DMS 273 (cell line): Measurements from ENCODE around the gene PPIP5K1.
A peak's percentile ranks its signal among the peaks of the same experiment; 100 is the strongest.
"Not testable (repeated sequence)": the region's sequence is repeated elsewhere in the genome, so short reads cannot be mapped to it uniquely, and the experiment has no call there.

Experiments
- DNase-seq: peaks from one replicate; lab custom pipeline; 2025; ENCODE audit not compliant: unreplicated experiment; lab: John Stamatoyannopoulos, UW

Gene PPIP5K1

DNA sequence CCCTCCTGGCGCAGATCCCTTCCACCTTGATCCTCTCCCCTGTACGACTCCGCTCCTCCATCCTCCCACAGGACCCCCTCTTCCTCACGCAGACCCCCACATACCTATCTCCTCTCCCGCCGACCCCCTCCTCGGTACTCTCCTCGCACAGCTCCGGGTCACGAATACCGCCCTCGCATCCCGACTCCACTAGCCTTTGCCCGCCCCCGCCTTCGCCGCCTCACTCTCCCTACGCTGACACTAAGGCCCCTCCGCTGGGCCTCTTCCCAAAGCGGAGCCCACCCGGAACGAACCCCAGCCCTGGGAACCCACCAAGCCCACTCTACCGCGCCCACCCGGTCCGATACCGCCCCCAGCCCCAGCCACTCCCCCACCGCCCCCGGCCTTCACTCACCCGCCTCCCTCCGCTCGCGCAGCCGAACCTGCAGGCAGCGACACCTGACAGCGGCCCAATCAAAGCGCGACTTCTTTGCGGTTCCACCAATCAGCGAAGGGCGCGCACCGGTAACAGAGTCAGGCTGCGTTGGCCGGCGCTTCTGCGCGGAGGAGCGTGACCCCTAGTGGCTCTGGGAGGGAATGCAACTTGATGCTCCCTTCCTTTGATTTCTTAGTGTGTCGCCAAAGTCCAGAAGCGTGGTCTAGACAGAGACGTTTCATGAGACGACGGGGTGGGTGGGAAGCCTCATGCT is at the start of gene PPIP5K1:
PPIP5K1 (minus strand) TSS at position 431 of the 689 bp plus-strand sequence. CDS start 5,704 bp downstream, outside the sequence.
- not testable (repeated sequence) for DNase-seq

DNA sequence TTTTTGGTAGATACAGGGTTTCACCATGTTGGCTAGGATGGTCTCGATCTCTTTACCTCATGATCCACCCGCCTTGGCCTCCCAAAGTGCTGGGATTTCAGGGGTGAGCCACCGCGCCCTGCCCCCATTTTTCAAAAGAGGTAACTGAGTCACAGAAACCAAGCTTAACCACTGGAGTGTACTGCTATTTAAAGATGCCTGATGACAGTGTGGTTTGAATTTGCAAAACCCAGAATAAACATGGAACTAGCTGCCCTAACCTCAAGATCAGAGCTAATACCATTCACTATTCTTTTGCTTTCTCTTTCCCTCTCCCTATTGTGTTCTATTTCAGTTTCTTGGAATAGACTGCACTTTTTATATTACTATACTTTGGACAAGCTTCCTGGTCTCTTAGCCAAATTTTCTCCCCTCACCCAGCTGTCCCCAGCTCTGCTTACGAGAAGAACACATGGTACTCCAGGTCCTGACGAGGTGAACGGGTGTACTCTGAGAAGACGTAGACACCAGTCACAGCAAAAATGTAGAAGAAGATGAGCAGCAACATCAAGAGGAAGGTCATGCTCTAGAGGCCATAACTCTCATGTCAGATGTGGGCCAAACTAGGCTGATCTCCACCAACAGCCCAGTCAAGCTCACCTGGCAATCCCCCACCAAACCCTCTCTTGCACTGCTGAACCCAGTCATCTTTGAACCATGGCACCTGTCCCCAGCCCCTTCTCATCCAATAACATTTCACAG is 48.6 kb upstream of the PPIP5K1 start:
- DNase-seq = not testable (repeated sequence)

DNA sequence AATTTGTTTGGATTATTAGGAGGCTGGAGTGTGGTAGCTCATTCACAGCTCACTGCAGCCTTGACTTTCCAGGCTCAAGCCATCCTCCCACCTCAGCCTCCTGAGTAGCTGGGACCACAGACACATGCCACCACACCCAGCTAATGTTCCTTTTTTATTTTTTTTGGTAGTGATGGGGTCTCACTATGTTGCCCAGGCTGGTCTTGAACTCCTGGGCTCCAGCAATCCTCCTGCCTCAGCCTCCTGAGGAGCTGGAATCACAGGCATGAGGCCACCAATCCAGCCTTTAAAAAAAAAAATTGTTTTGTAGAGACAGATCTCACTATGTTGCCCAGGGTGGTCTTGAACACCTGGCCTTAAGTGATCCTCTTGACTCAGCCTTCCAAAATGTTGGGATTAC is 36.9 kb upstream of the PPIP5K1 start:
- DNase-seq = not testable (repeated sequence)

DNA sequence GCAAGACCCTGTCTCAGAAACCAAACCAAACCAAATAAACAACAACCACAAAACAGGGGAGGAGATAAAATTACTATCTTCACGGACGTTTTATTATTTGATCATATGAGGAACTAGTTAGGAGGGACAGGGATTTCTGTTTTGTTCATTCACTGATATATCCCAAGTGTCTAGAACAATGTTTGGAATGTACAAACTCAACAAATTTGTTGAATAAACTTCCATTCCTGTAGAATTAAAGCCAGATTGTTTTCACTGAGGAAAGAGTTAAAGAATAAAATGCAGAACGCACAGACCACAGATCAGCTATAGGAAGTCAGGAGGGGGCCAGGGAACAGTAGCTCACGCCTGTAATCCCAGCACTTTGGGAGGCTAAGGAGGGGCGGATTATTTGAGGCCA is 35.1 kb upstream of the PPIP5K1 start:
- DNase-seq = no peak

DNA sequence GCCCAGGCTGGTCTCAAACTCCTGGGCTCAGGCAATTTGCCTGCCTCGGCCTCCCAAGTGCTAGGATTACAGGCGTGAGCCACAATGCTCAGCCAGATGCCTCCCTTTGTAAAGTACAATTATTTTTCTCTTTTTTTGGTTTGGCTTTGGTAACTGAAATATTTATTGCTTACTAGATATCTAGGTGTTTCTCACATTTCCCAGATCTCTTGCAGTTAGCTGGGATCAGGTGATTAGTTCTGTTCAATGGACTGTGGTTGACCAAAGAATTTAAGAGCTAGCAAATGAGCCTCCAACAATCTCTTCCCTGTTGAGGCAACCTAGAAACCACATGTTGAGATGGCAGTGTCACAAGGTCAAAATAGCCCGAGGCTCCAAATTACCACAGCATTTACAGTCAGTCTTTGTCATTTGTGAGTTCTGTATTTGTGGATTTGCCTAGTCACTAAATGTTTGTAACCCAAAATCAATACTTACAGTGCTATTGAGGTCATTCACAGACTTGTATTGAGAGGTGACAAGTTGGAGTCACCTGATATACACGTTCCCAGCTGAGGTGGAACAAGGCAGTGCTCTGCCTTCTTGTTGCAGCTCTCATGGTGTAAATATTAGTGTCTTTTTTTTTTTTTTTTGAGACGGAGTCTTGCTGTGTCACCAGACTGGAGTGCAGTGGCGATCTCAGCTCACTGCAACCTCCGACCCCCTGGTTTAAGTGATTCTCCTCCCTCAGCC is 32.2 kb upstream of the PPIP5K1 start:
- DNase-seq = not testable (repeated sequence)

DNA sequence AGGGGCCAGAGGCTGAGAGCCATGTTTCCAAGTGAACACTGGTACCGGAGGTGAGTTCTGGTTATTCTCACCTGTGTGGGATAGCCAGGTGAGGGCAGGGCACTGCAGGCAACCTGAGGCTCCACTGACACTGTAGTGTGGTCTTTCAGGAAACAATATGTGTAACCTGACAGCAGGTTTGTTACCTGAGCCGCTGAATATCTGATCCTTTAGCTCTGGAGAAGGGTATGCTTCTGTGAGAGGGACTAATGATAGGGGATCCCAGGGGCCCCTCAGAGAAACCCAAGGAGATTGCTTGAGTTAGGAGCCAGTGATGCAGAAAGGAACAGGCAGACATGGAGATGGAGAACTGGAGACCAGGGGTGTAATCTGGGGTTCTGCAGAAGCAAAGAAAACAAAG is 28.7 kb upstream of the PPIP5K1 start, which contains the start of gene STRC:
STRC (minus strand) TSS at position 101 of the 400 bp plus-strand sequence; CDS start at position 23, 78 bp downstream.
- not testable (repeated sequence) for DNase-seq

DNA sequence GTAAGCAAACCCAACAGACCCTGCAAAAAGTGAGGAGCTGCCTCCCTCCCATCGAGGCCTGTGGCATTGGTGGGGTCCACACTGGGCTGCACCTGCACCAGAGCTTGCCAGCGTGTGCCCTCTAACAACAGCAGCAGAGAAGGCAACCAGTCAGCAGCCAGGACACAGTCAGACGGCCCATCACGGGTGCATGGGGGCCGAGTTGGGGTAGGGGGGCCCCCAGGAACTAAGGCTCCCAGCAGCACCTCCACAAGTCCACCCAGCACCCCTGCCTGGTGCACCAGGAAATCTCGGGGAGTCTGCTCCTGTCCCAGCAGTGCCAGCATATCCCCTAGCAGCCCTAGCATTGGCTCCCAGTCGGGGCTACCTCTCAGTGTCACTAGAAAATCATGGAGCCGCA is 27.7 kb upstream of the PPIP5K1 start:
- not testable (repeated sequence) for DNase-seq

DNA sequence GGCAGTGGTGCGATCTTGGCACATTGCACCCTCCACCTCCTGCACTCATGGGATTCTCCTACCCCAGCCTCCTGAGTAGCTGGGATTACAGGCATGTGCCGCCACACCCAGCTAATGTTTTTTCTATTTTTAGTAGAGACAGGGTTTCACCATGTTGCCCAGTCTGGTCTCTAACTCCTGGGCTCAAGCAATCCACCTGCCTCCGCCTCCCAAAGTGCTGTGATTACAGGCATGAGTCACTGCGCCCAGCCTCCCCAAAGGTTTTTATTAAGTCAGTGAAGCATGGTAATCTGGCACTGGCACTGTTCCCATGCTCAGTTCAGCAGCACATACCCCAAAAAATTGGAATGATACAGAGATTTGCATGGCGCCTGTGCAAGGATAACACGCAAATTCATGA is 12.2 kb upstream of the PPIP5K1 start:
- peak; percentile 60 for DNase-seq

DNA sequence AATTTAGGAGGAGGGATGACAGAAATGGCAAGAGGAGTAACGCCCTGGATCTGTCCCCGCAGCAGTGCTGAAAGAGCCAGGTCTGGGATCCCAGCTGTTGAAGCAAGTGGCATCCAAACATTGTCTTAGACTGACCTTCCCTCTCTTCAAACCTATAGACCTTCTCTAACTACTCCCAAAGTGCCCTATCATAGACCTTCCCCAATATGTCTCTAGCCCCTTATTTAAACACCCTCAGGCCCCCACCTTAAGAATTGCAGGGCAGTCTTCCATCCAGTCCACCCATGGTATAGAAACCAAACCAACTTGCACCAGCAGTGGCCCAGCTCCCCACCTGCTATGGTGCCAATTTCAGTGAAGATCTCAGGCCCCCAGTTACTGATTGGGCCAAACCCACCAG is 10.2 kb upstream of the PPIP5K1 start:
- DNase-seq = not testable (repeated sequence)

DNA sequence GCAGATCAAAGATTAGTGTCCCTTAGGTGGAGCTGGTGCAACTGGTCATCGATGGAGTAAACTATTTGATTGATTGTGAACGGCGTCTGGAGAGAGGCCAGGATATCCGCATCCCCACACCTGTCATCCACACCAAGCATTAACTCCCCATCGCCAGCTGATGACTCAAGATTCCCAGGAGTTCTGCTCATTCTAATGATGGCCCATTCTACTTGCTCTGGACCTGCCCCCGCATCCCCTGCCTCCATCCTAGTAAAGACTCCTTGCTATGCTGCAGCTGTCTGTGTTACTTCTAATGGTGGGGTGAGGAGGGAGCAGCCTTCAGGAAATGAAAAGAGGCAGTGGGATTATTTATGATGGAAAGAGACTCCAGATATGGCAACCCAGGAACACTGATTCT is 9.1 kb upstream of the PPIP5K1 start:
- DNase-seq = not testable (repeated sequence)

DNA sequence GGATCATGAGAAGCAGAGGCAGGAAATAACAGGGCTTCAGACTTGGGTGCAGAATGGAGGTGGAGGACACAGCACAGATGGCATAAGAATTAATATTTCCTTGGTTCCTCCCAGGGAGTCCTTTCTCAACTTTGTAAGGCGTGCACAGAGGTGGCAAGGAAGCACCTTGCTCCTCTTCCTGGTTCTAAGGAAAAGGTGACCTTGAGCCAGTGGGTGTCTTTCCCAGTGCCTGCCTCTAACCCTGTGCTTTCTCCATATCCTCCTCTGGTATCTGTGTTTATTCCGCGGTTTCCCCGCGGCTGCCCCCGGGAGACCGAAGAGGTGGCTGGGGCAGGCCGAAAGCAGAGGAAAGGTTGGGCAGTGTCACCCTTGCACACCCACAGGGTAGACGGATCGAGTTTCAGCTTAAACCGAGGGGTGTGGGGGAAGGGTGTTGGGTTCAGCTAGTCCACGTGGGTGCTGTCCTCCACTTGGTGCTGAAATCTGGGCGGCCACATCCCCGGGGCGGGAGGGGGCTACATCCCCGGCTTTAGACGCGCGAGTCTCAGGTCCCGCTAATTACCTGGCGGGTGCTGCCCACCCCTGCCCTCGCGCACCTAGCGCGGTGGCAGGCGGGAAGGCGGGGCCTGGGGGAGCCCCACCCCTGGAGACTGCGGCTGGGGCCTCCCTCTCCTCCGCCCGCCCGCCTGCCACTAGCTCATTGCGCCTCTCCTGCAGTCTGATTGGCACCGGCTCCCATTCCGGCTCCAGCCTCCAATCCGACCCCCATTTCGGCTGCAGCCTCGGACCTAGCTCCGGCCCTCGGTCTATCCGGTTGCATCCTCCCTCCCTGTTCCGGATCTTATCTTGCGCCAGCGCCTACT is 3.6 kb upstream of the PPIP5K1 start, which contains the start of gene CKMT1B:
CKMT1B (plus strand) TSS at position 700 of the 863 bp plus-strand sequence. CDS start 192 bp downstream, outside the sequence.
- DNase-seq = not testable (repeated sequence)

DNA sequence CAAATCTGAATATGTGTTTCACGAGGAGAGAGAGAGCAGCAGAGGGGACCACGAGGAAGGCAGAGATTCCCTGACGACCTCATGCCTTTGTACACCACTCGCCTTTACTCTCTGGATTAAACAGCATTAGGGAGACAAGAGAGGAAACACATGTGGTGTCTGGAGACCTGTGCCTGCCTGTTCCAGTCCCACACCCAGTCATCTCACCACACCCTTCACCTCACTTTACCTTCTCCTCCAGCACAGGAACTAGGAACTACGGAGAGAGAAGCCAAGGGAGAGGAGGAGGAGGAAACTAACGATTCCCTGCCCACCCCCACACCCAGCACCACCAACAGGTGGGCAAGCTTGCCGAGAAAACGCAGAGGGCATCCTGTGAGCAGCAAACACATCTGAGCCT is 2.8 kb upstream of the PPIP5K1 start:
- DNase-seq = not testable (repeated sequence)

DNA sequence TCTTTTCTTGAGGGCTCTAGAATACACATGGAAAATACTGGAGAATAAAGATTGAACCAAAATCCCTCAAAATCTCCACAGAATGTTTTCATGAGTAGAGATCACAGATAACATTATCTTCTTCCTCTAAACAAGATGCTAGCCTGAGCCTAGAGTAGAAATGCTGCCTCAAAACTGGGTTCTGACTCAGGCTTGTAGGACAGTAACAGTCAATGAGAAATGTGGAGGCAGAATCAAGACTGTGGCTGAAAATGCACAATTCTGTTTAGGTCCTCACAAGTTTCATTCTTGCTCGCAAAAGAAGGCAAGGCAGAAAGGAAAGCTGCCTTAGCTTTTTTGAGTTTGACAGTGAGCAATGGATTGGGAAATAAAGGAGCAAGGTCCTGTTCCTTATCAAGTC is 15.4 kb downstream of the PPIP5K1 start:
- not testable (repeated sequence) for DNase-seq

DNA sequence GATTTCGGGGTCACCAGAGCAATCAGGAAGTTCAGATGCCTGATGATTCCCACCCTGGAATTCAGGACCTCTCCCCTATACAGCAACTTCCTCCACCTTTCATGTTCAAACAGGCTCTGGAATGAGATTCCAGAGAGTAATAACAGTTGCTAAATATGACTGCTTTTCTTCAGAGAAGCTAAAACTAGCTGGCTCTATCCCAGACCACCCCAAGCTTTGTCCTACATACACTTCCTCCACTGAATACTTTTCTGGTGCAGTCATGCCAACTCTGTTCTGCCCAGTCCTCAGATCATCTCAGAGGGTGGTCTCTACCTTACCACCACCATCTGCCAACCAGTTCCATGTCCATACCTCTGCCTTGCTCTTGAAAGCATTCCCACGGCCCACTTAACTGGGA is 23.4 kb downstream of the PPIP5K1 start:
- DNase-seq = not testable (repeated sequence)

DNA sequence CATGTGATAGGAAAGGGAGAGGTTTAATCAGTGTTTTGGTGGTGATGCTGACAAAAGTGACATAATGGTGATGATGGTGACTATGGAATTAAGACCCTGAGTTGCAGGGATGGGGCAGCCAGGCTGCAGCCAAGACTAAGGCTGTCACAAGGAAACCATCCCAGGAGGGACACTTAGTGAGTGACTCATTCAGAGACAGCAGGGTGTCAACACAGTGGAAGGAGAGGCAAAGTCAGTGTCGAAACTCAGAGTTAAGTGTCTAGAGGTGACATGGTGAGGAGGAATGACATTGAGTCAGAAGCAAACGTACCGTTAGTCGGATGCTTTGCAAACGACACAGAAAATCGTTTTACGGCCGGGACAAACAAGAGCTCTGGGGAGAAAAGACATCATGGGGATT is 26.2 kb downstream of the PPIP5K1 start:
- DNase-seq = not testable (repeated sequence)

DNA sequence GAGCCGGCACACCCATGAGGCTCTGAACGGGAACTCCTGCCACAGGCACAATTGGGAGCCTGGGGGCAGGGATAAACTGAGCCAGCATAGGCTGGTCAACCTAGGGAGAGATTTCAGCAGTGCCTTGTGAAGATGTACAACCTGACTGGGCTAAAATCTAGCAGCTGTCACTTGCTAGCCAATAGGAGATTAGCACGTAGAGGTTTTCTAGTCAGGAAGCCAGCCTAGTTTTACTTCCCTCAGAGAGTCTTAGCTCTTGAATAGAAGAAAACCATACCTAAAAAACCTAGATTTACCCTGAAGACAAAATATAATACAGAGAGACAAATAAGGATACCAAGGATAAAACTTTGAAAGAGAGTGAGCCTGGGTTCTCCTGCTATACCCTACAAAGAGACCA is 27.3 kb downstream of the PPIP5K1 start:
- not testable (repeated sequence) for DNase-seq

DNA sequence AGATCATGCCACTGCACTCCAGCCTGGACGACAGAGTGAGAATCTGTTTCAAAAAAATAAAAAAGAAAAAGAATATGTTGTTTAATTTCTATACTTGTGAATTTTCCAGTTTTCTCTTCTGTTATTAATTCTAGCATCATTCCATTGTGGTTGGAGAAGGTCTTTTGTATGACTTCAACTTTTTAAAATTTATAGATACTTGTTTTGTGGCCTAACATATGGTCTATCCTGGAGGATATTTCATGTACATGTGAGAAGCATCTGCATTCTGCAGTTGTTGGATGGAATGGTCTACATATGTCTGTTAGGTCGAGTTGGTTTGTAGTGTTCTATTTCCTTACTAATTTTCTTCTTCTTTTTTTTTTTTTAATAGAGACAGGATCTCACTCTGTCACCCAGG is 37.0 kb downstream of the PPIP5K1 start:
- no peak for DNase-seq

DNA sequence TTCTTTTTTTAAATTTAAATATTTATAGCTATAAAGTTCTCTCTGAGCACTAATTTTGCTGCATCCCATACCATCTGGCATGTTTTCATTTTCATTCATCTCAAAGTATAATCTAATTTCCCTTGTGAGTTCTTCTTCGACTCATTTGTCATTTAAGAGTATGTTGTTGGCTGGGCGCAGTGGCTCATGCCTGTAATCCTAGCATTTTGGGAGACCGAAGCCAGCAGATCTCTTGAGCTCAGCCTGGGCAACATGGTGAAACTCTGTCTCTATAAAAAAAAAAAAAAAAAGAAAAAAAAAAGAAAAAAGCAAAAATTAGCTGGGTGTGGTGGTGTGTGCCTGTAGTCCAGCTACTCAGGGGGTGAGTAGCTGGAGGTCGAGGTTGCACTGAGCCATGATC is 37.8 kb downstream of the PPIP5K1 start:
- DNase-seq = no peak

DNA sequence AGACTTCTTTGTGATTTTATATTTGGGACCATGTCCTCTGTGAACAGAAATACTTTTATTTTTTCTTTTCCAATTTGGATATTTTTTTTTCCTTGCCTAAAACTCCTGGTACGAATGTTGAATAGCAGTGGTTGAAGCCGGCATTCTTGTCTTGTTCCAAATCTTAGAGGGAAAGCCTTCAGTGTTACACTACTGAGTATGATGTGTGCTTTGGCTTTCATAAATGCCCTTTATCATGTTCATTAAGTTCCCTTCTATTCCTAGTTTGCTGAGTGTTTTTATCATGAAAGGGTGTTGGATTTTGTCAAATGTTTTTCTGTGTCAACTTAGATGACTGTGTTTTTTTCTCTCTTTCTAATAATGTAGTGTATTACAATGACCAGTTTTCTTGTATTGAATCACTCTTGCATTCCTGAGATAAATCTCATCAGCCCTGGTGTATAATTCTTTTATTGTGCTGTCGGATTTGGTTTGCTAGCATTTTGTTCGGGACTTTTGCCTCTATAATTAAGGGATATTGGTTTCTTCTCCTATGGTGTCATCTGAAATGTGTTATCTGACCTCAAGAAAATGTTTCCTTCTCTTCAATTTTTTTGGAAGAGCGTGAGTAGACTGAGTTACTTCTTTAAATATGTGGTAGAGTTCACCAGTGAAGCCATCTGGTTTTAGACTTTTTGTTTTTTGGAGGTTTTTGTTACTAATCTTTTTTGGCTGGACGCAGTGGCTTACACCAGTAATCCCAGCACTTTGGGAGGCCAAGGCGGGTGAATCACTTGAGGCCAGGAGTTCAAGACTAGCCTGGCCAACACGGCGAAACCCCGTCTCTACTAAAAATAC is 39.3 kb downstream of the PPIP5K1 start:
- no peak for DNase-seq

DNA sequence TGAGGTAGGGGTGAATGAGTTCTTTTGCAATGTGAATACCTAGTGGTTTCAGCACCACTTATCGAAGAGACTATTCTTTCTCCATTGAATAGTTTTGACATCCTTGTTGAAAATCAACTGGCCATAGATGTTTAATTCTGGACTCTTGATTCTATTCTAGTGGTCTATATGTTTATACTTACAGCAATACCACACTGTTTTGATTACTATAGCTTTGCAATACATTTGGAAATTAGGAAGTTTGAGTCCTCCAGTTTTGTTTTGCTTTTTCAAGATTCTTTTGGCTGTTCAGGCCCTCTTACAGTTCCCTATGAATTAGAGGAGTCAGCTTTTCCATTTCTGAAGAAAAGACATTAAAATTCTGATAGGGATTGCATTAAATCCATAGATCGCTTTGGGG is 42.5 kb downstream of the PPIP5K1 start:
- no peak for DNase-seq
